ENCODE measurements around the gene MZT2B.
"Not testable (repeated sequence)": the region's sequence is repeated elsewhere in the genome, so short reads cannot be mapped to it uniquely, and the experiment has no call there.

MZT2B gene

GRCh38 chr2:130229161-130229510, 47.1 kb downstream of the MZT2B start:
- not testable (repeated sequence) for ATAC-seq

GRCh38 chr2:130230376-130230775, 48.3 kb downstream of the MZT2B start:
- not testable (repeated sequence) for ATAC-seq

- ATAC-seq = not testable (repeated sequence)
Measured at GRCh38 chr2:130230907-130231306, 48.8 kb downstream of the MZT2B start.

- no peak for ATAC-seq
- no peak for TF ChIP-seq BACH2 (CRISPR knock-in tag; IDR thresholded peaks at IDR 0.05; ENCODE audit: borderline replicate concordance)
- no peak for TF ChIP-seq ZNF70 (CRISPR knock-in tag; IDR thresholded peaks at IDR 0.05)
- TF ChIP-seq ISL1 (CRISPR knock-in tag; IDR thresholded peaks at IDR 0.05) = no peak
- TF ChIP-seq SNAI2 (CRISPR knock-in tag; IDR thresholded peaks at IDR 0.05) = no peak
- TF ChIP-seq RARB (CRISPR knock-in tag; IDR thresholded peaks at IDR 0.05) = no peak
Measured at GRCh38 chr2:130231656-130232055, 49.6 kb downstream of the MZT2B start.

GRCh38 chr2:130233066-130233465, 51.0 kb downstream of the MZT2B start:
- ATAC-seq = not testable (repeated sequence)

GRCh38 chr2:130239581-130239980, 57.5 kb downstream of the MZT2B start:
- not testable (repeated sequence) for ATAC-seq

Data from SK-N-SH treated with all-trans-retinoic acid at 6 μM for 48 hours (cell line).